GM15510 (cell line): ENCODE measurements around the gene LPIN1.

Experiments
- POLR2A ChIP-seq: IDR thresholded peaks from 3 replicates; pipeline ENCODE4 v1.6.1; 2011; ENCODE audit warnings: borderline replicate concordance; ENCODE audit not compliant: insufficient read length; ENCODE audit errors: extremely low read depth

Gene LPIN1

DNA sequence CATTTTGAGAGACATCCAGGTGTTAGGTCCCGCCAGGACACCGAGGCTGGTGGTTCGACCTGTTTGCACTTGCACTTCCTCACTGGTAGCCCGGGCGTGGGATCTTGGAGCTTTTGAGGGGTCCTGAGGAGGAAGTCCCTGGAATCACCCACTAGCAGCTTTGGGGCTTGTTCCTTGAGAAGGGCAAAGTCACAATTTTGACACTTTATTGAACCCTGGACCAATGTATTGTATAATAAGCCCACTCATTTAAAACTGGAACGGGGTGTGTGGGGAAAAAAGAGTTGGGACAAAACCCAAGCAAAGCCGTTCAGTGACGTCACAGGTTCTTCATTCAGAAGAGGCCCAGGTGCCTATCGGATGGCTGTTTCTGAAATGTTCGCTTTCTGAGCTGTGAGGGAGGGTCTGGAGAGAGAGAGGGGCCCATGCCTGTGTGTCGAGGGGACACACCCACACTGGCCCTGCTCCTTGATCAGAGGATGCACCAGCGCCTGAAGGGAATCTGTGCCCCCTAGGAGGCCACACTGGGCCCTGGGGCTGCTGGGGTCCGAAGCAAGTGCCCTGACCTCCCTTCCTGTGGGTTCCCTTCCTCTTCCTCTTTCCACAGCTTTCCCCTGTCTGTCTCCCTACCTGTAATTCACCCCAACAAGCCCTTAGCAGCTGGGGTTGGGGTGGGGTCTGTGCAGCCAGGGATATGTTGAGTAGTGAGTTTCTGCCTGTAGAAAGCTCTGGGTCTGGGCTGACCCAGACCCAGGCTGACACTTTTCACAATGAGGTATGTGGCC lies 2.6 kb downstream of the LPIN1 start:
- no peak for TF ChIP-seq POLR2A

DNA sequence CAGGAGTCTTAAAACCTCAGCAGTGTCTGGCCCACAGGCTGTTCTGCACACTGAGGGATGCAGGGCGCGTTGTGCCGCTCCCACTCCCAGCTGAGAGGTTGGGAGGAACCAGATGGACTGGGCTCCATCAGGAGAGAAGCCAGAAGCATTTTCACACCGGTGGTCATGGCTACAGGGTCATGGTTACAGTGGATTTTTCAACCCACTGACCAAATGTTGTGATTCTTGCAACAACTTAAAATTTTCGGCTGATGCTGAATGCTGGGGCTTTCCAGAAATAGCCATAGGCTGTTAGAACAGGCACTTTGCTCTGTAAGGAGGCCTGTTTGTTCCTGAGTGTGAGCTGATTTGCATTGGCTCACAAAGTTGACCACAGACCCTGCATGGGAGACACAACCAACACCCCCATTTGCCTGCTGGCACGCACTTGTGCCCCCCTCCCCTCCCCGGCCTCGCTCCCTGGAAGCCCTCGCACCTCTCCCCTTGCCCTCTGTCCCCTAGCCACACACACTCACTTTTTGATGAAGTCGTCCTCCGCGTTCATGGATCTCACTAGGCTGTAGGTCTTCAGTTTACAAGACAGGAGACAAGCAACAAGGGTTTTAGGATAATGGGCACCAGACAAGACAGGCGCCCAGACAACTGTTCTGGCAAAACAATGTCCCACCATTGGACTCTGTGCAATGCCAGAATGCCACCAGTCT lies 3.4 kb downstream of the LPIN1 start:
- no peak for TF ChIP-seq POLR2A

DNA sequence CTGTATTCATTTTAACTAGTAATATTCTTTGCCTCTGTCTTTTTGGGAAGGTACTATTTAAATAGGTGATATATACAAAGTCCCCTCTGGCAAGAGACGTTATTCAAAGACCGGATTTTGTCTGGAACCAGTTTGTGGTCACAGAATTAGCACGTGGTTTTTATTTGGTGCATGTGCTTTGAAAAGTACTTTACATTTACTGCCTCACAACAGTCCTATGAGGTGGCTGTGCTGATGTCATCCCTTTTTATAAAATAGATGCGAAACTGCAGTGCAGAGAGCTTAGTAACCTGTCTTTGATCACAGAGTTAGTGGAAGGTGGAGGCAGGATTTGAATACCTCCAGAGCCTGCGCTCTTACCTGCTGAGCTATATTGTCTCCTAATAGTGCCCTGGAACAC lies 4.0 kb downstream of the LPIN1 start:
- no peak for TF ChIP-seq POLR2A

DNA sequence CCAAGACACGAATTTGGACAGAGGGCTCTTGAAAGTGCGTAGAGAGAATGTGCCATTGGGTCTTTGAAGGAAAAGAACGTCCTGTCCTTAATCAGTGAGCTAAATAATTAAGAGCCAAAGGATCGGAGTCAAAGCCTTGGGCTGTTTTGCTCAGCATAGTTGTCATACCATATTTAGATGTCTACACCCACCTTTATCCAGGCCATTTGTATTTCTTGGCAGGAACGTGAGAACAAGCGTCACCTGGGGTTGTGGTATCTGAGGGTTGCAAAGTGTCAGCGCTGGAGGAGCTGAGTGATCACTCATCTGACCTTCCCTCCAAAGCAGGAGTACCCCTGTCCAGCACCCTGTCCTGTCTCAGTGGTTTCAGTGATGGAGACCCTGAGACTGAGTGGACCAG lies 4.5 kb downstream of the LPIN1 start:
- no peak for TF ChIP-seq POLR2A

DNA sequence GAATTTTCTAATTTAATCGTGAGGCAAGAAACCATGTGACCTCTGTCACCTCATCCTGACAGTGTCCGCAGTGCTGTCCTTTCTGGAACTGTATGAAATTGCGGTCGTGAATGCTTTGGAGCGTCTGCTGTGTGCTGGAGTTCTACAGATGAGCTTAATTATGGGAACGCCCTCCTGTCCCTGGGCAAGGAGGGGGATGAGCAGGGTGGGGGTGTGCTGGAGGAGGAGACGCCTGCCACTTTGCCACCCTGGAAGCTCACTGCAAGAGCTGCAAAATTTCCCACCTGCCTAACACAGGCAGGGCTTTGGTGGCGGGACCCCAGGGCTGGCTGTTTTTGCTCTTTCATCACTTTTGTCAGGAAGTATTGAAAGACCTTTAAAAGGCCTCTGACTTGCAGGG lies 6.5 kb downstream of the LPIN1 start:
- no peak for TF ChIP-seq POLR2A

DNA sequence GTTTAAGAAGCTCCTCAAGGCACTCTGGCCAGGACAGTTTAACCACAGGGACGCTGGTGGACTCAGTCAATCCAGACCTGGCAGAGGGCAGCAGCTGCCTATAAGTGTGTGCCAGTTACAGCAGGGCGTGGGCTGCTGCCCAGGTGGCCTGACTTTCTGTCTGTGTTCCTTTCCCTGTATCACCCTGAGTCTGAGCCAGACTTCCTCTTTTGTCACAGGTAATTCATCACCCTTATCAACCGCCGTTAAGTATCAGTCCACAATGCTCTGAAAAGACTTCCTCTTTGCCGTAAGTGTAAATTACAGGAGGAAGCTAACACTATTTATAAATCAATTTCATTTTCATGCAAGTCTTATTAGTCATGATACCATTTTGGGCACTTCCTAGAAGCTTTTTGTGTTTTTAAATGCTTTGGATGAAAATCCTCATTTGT lies 7.0 kb downstream of the LPIN1 start:
- TF ChIP-seq POLR2A = no peak

DNA sequence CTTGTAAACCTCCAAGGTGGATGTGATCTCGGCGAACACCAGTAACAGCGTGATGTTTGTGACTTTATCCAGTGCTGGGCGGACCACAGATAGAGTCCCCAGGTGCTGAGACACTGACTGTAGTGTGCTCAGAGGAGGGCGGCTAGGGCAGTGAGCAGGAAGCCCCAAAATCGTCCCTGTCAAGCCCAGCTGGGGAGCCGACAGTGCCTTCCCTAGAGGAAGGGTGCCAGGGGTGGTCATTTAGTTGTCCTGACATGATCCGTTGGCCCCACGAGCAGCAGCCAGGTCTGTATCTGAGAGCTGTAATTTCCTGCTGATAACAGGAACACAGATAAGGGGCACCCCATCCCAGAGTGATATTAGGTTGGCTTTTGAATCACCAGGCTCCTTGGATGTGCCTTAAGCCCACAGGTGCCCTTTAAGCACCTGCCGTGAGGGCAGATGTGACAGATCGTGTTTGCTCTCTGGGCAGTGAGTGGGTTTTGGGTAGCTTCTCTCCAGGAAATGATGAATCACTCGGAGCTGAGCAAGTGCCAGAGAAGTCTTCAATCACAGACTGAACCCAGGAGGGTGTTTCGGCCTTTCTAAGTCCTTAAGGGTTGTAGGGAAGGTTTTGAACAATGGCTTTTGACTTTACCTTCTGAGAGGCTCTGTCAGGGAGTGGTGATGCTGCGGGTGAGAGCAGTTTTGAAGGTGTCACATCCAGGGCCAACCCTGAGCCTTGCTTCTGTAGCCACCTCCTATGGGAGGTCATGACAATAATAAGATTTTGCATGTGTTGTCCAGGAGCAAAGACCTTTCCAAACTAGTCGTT lies 7.7 kb downstream of the LPIN1 start:
- peak; percentile 8 for TF ChIP-seq POLR2A

DNA sequence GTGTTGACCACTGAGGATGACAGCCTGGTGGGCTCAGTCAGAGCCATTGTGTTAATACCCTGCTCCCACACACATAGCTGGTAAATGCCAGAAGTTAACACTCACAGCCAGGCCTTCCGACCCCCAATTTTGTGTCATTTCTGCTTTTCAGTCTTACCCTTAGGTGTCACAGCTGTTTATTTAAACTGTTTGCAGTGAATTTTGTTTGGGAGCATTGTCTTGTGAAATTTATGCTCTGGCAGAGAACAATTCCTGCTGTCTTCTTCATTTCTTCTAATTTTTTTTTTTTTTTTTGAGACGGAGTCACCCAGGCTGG lies 8.2 kb downstream of the LPIN1 start:
- no peak for TF ChIP-seq POLR2A

DNA sequence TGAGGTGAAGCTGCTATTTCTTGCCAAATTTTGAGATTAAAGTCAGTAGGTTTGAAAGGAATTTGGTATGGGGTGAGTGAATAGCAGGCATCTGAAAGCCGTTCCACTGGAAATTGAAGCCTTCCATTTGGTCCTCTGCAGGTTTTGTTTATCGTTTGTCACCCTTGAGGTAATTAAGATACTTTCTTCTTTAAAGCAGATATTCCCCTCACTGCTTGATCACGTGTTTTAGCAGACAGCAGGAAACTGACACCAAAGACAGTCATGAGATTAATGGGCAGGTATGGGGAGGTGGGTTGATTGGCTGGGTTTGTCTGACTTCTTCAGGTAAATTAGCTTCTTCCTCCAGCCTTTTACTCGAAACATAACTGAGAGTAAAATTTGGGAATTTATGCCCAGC lies 10.7 kb downstream of the LPIN1 start:
- no peak for TF ChIP-seq POLR2A

DNA sequence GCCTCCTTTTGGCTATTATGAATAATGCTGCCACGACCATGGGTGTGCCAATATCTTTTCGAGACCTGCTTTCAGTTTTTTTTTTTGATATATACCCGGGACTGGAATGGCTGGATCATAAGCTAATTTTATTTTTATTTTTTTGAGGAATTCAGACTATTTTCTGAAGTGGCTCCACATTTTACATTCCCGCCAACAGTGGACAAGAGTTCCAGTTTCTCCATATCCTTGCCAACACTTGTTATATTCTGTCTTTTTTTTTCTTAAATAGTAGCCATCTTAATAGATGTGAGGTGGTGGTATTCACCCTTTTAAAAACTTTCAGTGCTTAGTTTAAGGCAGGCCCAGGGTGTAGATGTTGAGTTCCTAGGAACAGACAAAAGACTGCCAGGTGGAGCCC lies 11.8 kb downstream of the LPIN1 start:
- TF ChIP-seq POLR2A = no peak

DNA sequence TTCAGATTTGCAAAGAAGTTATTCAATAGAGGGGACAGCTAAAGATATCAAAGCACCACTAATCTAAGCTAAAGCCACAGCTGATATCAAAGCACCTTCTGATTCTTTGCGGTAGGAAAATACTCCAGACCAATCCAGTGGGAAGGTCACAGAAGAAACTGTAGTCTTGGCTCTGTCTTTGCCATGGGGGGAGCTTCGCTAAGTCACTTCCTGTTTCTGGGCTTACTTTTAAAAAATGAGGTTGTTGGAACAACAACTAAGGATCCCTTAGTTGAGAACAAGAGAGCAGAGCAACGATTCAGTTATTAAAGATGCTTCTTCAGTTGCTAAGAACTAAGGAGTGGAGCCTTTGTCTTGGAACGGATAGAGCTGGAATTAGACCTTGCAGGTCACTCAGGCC lies 12.2 kb downstream of the LPIN1 start:
- no peak for TF ChIP-seq POLR2A

DNA sequence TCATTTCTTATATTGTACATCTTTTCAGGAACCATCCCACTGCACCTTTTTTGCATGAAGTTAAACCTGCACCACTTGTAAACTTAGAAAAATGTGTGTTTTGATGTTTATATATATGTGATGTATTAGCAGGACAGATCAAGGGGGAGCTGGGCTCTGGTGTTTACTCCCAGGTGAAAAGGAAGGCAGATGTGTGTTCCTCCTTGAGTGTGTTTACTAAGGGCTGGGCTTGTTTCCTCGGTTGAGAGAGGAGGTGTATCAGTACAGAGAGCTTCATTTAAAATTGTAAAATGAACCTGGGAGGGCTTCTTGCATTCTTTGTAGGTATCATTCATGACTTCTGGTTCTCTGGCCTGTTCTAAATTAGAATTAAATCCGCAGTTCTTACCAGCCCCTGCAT lies 14.8 kb downstream of the LPIN1 start:
- TF ChIP-seq POLR2A = no peak

DNA sequence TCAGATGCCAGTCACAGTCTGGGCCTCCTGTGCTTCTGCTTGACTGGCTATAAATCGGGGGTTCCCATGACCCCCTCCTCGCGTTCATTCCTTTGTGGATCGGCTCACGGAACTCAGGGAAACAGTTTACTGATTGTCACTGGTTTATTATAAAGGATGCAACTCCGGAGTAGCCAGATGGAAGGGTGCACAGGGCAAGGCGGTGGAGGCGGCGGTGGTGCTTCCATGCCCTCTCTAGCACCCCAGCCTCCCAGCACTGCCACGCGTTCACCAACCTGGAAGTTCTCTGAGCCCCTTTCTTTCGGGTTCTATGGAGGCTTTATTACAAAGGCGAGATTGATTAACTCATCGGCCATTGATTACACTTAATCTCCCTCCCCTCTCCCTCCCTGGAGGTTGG lies 15.6 kb downstream of the LPIN1 start:
- TF ChIP-seq POLR2A = no peak

DNA sequence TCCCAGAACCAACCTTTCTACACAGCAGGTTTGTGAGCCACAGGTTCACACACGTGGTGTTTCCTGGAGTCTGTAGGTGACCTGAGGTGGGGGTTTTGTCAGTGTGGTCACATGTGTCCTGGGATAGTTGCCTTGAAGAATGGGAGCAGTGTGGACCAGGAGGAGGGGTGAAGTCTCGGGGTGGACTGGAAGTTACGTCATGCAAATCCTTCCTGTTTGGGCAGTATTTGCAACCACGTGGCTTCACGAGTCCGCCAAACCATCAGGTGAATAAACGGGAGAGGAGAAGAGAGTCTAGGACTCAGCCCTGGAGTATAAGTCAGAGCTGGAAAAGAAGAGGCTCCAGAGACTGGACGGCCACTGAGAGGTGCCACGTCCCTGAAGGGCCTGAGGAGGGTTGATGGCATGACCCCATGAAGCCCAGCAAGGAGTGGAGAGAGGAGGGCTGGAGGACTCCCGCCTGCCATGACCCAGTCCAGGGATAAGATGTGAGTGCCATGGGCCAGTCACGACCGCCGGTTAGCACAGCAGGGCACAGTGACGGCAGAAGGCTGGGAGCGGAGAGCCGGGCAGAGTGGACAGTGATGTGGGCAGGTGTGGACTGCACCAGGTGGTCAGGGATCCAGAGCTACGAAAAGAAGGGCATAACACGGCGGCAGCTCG lies 16.5 kb downstream of the LPIN1 start:
- TF ChIP-seq POLR2A = no peak

DNA sequence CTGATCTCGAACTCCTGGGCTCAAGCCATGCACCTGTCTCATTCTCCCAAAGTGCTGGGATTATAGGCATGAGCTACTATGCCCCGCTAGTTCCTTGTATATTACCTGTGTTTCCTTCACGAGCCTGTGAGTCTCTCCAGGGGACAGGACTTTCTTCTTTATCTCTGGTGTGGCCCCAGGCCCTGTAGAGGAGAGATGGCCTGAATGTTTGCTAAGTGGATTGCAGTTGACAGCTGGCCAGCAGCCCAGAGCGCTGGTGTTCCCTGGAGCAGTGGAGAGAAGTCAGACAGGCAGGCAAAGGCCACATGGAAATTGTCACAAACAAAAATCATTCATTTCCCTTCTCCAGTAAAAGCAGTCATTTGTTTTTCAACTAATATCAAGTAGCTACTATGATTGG lies 17.9 kb downstream of the LPIN1 start:
- no peak for TF ChIP-seq POLR2A
